NCI-H1417 (cell line): ENCODE data around the gene FMN1.

Experiments used
- DNase-seq, 3 experiments: peaks; one replicate each; lab custom pipeline; 2025; lab: John Stamatoyannopoulos, UW

Gene FMN1

DNA sequence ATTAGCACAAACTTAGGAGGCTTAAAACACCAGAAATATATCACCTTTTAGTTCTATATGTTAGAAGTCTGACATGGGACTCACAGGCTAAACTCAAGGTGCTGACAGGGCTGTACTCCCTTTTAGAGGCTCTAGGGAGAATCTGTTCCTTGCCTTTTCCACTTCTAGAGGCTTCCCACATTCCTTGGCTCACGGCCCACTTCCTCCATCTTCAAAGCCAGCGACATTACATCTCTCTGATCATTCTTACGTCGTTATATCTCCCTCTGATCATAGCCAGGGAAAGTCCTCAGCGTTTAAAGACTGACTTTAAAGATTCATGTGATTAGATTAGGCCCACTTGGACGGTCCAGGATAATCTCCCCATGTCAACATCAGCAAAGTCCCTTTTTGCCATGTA, 310.4 kb downstream of the FMN1 start:
- no peak for DNase-seq

DNA sequence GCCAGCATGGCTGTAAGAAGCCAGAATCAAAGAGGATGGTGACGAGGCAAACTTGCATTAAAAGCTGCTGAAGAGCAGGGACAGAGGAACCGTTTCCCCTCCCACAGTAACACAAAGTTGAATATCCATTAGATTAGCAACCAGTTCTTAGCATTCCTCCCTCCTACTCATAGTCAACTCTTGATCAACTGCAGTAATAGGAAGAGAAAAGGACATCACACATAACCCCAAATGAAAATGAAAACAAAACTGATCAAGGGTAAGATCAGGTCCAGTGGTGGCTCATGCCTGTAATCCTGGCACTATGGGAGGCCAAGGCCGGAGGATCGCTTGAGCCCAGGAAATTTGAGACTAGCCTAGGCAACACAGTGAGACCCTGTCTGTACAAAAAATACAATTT, 311.6 kb downstream of the FMN1 start:
- DNase-seq, result no peak

DNA sequence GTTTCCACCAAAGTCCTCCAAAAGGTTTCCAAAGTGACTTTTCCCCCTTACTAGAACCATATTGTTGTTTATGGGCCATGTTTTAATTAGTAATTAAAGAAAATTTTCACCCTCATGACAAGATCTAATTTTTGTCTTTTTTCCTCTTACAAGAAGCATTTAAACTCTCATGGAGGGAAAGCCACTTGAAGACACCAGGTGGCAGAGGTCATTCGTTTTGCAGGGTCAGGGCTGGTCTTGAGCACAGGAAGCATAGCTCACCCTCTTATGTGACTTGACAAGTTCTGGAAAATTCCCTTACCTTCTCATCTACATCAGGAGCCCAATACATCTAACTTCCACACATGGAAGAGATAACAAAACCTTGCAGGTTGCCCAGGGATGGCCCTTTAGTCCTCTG, 313.0 kb downstream of the FMN1 start:
- no peak for DNase-seq

DNA sequence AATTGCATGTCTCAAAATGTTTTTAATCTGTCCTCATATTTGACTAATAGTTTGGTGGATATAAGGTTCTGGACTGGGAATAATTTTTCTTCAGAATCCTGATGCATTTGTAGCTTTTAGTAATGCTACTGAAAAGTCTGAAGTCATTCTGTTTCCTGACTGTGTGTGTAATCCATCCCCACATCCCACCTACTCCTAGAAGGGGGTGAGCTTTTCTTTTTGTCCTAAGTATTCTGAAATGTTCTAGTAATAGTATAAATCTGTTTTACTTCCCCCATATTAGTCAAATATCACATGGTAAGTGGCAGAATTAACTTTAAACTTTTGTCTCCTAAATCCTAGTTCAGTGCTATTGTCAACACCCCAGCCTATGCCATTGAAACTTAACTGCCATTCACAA, 313.9 kb downstream of the FMN1 start:
- DNase-seq, result no peak

DNA sequence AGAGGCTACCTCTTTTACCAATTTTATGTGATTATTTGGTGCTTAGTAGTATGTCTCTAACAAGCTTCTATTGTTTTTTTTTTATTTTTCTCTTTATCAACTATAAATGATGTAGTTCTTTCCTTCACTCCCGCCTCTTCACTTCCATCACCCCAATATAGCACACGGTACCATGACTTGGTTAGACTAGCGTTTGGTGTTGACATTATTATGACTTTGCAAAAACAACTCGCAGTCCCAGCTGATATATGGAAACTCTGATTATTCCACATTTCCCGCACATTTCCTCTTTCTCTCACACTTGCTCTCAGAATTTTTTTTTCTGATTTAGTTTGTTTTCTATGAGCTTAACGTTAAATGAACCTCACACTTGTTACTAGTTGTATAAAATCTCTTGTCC, 314.5 kb downstream of the FMN1 start:
- DNase-seq, result no peak

DNA sequence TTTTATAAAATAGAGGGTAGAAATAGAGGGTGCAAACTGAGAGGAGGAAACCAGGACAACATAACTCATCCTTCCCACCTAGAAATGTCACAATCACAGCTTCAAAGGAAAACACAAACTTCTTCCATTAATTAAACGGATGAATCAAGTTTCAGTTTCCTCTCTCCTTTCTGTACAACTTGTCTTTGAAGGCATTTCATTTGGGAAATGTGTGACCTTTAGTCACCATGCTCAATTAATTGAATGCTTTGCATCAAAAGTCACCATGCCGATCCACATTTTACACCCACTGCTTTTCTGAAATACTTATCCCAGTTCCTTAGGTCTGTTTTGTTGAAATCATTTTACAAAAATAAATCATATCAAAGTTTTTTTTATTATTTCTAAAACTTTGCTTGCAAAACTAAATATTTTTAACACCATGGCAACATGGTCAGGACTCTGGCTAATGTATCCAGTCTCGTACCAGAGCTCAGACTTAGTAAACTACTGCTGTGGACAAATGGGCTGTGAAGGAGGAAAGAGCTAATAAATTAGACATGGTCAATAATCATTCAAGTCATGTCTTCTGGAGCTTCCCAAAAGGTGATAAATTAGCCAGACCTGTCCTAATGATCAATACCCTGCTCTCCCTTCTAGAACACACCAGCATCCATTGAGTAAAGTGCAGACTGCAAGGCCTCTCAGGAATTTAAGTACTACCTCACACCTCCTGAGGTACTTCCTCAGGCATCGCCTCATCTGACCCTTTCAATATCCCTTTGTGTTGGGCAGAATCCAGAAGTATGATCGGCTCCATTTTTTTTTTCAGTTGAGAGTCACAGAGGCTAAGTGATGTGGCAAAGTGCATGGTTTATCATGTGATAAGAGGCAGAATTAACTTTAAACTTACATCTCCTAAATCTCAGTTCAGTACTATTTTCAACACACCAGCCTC, 315.4 kb downstream of the FMN1 start:
- no peak for DNase-seq

DNA sequence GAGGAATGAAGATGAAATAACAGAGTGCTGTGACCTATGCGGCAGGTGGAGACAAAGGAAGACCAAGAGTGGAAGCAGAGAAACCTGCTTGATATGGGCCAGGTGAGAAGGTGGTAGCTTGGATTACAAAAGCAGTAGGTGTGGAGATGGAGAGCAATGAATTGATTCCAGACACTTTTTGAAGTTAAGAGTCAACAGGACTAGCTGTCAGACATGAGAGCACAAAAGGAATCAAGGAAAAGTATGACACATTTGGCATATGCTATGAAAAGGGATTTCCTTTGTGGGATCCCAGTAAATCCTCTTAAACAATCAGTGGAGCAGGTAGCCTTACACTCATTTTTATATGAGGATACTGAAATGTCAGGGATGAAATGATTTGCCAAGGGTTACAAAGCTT, 316.2 kb downstream of the FMN1 start:
- no peak for DNase-seq

DNA sequence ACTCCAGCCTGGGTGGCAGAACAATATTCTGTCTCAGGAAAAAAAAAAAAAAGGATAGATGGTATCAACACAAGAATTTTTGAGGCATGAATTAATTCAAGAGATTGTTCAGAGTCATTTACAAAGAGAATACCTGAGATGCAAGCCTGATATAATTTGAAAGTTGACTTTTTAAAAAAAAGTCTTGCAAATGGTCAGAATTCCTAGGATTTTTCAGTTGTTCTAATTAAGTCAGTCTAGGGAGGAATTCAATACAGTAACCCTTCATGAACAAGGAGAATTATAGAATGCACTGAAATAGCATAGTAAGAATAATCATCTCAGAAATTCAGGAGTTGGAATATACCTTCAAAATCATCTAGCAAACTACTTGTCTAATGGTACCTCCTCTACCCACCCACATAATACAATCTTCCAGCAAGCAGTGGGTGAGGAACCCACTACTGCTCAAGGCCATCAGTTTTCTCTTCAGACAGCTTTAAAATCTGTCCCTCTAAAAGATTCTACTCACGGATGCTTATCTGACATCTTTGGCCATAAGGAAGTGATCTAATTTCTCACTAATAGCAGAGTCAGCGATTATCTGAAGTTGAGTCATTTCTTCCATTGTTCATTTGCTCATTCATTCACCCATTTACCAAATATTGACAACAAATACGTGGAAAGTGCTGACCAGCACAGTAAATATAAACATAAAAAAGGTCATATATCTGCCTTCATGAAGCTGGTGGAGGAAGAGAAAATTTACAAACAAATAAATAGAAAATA, 317.1 kb downstream of the FMN1 start:
- no peak for DNase-seq

DNA sequence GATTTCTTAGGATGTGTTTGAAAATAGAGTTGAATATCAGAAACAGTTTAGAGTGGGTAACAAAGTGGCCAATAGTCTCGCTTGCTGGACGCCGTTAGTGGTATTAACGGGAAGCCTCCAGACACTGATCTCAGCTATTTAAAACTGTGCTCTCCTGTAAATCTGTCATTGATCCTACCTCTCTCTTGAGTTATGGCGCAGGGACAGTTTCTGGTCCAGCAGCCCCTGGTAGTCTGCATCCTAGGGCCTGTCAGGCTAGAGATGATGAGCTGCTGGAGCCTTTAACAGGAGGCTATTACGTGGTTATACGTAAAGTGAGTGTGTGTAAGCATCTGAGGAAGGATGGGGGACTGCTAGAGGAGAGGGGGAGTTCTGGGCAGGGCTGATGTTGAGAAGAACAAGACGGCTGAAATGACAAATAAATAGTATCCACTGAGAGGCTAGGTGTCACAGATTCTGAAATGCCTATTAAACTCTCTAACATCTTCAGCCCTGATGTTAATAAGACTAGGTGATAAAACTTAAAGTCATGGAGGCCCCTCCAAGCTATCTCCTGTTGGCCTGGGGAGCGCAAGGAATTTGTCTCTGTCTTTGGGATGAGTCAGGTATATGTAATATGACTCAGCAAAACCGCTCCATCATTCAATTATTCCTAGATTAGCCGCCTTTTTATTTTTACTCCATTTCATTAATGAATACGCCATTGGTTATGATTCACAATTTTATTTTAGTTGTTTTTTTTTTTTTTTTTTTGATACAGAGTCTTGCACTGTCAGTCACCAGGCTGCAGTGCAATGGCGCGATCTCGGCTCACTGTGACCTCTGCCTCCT, 321.0 kb downstream of the FMN1 start:
- no peak for DNase-seq

DNA sequence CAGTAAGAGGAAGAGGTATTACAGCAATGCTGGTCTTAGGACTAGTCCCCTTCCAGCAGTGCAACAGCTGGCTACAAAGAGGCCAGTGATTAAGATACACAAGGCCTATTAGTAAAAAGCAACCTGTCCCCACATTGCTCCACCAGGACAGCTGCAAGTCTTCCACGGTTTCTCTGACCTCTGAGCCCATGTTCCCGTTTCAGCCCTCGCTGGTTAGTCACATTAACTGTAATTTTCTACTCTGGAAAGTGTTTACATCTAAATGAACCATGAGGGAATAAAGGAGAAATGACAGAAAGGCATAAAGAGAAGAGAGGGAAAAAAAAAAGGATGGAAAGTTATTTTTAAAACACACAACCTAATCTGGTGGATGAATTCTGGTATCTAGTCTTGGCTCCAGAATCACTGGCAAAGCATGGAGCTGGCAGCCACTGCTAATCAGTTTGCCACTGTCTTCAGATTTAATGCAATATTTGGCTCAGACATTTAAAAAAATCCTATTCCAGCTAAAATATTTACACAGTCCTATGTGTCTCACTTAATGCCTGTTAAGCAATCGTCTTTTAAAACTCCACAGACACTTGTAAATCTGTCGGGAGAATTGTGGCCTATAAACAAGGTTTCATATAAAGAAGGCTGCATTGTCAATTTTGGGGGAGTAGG, 321.8 kb downstream of the FMN1 start:
- no peak for DNase-seq

DNA sequence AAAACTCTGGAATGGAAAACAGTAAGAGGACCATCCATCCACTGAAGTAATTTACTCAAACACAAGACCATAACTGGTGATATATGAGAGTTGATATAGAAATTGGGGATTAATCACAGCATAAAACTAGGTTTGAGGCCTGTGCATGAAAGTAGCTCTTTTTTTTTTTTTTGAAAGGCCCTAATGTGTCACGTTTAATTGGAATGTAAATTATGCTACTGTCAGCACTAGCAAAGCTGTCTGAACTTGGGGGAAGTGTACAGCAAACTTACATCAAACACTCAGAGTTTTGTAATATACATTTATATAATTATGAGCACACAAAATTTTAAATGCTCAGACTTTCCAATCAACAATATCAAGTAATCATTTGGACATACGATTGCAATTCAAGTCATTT, 322.6 kb downstream of the FMN1 start:
- DNase-seq, result no peak

DNA sequence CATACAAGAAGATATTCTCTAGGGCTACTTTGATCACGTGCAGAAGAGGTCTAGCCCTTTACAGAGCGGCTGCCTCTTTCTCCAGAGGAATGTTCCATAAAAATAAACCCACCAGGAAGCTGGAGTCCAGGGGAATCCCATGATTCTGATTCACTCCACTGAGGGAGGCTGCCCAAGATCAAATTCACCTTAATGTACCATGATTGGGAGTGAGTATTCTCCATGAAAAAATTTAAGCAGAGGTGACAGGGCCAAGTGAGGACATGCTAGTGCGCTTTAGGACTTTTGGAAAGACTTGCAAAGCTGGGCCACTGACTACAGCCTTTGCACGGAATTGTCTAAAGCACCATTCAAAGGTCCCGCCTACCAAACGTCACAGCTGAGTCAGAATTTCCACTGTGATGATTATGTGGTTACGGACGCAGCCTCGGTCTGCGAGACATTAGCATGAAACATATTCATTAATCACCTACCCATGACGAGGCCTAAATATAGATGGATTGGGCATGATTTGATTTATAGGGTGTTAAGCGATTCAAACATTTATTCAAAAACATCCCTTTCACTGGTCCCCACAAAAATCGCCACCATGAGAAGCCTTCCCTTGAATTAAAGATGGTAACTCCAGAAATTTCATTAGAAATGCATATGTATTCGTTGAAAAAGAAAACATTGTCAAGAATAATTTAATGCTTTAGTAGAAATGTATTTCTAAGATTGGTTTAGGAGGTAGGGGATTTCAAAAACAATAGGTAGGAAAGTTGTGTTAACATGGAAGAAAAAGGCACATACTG, 324.1 kb downstream of the FMN1 start:
- no peak for DNase-seq

DNA sequence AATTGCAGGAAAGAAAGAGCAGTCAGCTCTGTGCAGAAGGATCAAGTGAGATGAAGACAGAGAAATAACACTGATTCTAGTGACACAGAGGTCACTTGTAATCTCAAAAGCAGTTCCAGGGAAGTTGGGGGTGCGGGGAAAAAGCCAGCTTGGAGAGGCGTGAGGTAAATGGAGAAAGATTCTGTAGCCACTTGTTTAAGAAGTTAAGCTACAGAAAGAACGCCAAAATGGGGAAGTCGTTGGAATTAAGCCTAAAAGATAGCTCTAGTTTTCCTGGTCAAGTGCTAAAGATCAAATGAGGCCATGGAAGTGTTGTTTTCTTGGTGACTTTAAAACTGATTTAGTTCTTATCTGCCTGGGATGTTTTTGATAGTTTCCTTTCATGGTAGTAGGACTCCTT, 324.7 kb downstream of the FMN1 start:
- DNase-seq, result no peak

DNA sequence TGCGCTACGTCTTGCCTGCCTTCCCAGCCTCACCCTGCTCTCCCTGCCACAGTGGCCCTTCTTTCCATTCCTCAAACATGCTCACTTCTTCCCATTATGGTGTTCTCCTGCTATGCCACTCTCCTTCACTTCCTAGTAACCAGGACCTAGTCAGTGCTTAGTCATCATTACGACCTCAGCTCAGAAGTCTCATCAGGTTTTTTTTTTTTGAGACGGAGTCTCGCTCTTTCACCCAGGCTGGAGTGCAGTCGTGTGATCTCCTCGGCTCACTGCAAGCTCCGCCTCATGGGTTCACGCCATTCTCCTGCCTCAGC, 327.2 kb downstream of the FMN1 start:
- no peak for DNase-seq

DNA sequence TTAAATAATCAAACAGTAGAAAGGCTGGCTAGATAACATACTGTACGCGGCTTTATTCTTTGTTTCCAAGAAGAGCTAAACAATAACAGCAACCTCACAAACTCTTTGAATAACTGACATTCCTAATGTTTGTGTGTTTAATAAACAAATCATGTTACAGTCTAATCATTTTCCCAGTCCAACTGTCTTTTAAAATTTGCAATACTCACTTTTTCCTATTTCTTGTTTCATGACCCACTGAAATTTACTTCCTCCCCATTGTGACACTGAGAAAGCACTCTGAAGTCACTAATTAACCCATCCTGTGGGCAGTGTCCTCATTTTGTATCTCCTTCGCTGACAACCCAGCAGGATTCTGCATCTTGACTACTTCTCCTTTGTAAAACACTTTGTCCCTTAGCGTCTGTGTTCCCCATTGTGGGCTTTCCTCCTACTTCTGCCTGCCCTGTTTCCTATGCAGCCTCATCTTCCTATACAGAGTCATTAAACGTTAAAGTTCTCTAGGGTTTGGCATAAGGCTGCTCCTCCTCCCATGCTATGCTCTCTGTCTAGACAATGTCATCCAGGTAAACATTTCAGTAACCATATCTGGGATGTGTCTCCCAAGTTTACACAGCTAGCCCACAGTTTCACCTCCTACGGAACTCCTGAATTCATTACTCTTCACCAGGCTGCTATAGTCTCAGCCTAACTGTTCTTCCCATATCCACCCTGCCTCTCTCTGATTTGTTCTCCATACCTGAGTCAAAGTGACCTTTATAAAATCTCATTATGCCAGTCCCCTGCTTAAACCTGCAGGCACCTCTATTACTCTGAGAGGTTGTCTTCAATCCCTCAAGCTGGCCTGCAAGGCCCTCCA, 327.8 kb downstream of the FMN1 start:
- no peak for DNase-seq

DNA sequence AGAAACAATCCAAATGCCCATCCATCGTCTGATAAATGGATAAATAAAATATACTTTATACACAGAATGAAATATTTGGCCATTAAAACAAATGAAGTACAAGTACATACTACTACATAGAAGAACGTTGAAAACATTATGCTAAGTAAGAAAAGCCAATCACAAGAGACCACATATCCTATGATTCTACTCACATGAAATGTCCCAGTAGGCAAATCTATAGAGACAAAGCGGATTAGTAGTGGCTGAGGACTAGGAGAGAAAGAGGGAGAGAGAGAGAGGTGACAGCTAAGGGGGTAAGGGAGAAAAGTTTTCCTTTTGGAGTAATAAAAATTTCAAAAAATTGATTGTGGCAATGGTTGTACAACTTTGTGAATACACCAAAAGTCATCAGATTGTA, 329.7 kb downstream of the FMN1 start:
- no peak for DNase-seq

DNA sequence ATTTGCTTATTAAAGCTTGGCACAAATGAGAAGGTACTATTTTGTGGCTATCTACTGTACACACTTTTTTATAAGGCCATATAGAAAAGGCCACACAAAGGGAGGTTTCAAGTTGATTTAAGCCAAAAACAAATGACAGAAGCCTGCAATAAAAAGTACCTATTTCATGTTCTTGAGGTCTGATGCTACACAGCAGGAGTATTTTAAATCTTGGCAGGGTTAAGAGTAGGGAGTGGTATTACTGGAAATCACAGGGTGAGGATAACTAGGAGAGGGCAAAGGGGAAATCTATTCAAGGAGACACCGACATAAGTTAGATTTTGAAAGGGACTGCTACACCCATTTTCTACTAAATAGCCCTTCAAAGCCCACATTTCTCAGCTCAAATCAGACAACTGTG, 330.5 kb downstream of the FMN1 start:
- DNase-seq, result no peak

DNA sequence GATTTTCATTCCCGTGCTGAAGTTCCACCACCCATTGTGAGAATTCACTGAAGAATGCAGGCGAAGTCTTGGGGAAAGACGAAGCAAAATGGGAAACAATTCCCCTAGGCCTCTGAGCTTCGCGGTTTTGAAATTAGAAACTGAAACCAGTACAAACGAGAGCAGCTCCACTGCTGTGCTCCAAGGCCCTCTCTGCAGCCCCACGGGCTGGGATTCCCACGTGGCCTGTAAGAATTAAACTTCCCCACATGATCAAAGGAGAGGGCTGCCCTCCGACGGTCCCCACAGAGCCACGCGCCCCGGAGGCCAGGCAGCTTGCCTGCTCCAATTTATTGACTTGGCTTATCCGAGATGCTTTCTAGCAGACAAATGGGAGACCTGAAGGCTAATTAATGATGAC, 332.8 kb downstream of the FMN1 start:
- no peak for DNase-seq

DNA sequence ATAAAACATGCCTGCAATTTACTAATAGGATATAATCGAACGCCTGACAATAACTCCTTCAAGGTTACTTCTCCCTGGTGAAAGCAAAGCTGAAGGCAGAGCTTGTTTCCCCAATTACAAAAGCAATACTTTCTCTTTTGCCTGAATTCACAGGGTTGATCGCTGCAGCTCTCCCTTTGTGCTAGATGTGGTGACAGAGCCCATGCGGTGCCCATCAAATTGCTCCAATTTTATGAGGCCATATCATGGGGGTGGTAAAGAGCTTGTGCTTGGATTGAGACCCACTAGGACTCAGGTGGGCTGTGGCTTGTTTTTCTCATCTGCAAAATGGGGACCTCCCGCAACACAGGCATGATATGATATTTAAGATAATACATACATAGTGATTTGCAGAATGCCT, 333.3 kb downstream of the FMN1 start:
- no peak for DNase-seq

DNA sequence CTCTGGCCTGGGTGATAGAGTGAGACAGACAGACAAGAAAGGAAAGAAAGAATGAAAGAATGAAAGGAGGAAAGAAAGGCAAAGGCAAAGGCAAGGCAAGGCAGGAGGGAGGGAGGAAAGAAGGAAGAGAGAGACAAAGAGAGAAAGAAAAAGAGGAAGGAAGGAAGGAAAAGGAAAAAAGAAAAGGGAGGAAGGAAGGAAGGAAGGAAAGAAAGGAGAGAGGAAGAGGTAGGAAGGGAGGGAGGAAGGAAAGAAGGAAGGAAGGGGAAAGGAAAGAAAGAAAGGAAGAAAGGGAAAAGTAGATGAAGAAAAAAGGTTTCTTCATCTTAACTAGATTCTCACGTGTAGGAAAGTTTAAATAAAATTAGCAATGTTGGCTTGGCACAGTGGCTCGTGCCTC, 334.5 kb downstream of the FMN1 start:
- no peak for DNase-seq
